B cell (primary cell): ENCODE results near the gene NPHP4. TPM values are rescaled to one million over a fixed set of nuclear protein-coding genes. Genes with fewer than 3 reads are reported as not detected.

Source experiments
- ATAC-seq: fragments of 200-7000 bp; cut with Tn5 transposase; one replicate; pipeline ENCODE4 v1.10.0; 2021; ENCODE audit warnings: low read depth, mild to moderate bottlenecking, moderate number of reproducible peaks, moderate library complexity
- CTCF ChIA-PET: fragments of 350-600 bp; sonication (Branson Sonifier 250); formaldehyde crosslinking; loops from one replicate; lab custom pipeline; 2021; ENCODE audit warnings: antibody characterized with exemption, inconsistent platforms; lab: Charles Lee
- POLR2A ChIA-PET: fragments of 350-600 bp; sonication (Branson Sonifier 250); formaldehyde crosslinking; loops from one replicate; lab custom pipeline; 2021; ENCODE audit warnings: antibody characterized with exemption; lab: Charles Lee
- DNase-seq: peaks from one replicate; pipeline ENCODE4 v3.0.0; 2013
- H2AFZ ChIP-seq: 2 replicates; pipeline ENCODE4 v1.6.1; 2012; ENCODE audit warnings: mild to moderate bottlenecking, low read depth, low read length; ENCODE audit not compliant: insufficient read depth, poor library complexity, severe bottlenecking
- H3K27ac ChIP-seq, 2 donors: 1 replicate in 1 of 2; 2 replicates in 1 of 2; pipeline ENCODE4 v1.5.1; 2012 to 2013; ENCODE audit warnings: low read length in 2 of 2, mild to moderate bottlenecking in 2 of 2, moderate library complexity in 1 of 2
- H3K27me3 ChIP-seq, 4 experiments: fragments of 200-600 bp in 1 of 4; sonication (generic) in 1 of 4; replicated peaks in 1 of 4; 1 replicate in 2 of 4; 2 replicates in 2 of 4; pipeline versions ENCODE4 v1.6.1 to v1.7.0; 2013 to 2016; ENCODE audit warnings: low read length in 3 of 4, mild to moderate bottlenecking in 2 of 4, mixed read lengths in 1 of 4, moderate library complexity in 1 of 4; ENCODE audit not compliant: insufficient read depth in 4 of 4, control insufficient read depth in 3 of 4; ENCODE audit errors: control extremely low read depth in 1 of 4
- H3K36me3 ChIP-seq, 2 experiments: replicated peaks in 1 of 2; 1 replicate in 1 of 2; 2 replicates in 1 of 2; pipeline versions ENCODE4 v1.6.1 to v1.7.1; 2013; ENCODE audit warnings: low read length in 1 of 2; ENCODE audit not compliant: insufficient read depth in 2 of 2, control insufficient read depth in 1 of 2; ENCODE audit errors: control extremely low read depth in 1 of 2, extremely low read depth in 1 of 2
- H3K4me1 ChIP-seq, 2 donors: fragments of 200-600 bp in 1 of 2; sonication (generic) in 1 of 2; 1 replicate in 1 of 2; 2 replicates in 1 of 2; pipeline versions ENCODE4 v1.5.1 to v1.6.1; 2013 to 2017; ENCODE audit warnings: low read length in 2 of 2; ENCODE audit not compliant: control insufficient read depth in 2 of 2, insufficient read depth in 2 of 2
- H3K4me2 ChIP-seq: replicated peaks from 2 replicates; pipeline ENCODE3; 2012; ENCODE audit warnings: mild to moderate bottlenecking, low read depth, low read length; ENCODE audit not compliant: poor library complexity, severe bottlenecking
- H3K4me3 ChIP-seq, 5 experiments: fragments of 200-600 bp in 1 of 5; sonication (generic) in 1 of 5; 1 replicate in 3 of 5; 2 replicates in 2 of 5; pipeline versions ENCODE4 v1.5.1 to v1.7.0; 2011 to 2016; ENCODE audit warnings: low read length in 4 of 5, mild to moderate bottlenecking in 4 of 5, low read depth in 2 of 5, control low read depth in 1 of 5, moderate library complexity in 1 of 5; ENCODE audit not compliant: insufficient read depth in 1 of 5; ENCODE audit errors: control extremely low read depth in 1 of 5, extremely low read depth in 1 of 5
- H3K79me2 ChIP-seq: fragments of 200-600 bp; sonication (generic); one replicate; pipeline ENCODE4 v1.6.0; 2016; ENCODE audit warnings: low read length; ENCODE audit not compliant: control insufficient read depth, insufficient read depth
- H3K9ac ChIP-seq: fragments of 200-600 bp; sonication (generic); 2 replicates; pipeline ENCODE4 v1.6.1; 2017; ENCODE audit warnings: mild to moderate bottlenecking, low read length, moderate library complexity
- H3K9me3 ChIP-seq, 3 donors: one replicate each; pipeline versions ENCODE4 v1.6.1 to v1.7.1; 2013; ENCODE audit warnings: low read length in 2 of 3; ENCODE audit not compliant: control insufficient read depth in 2 of 3, insufficient read depth in 1 of 3; ENCODE audit errors: control extremely low read depth in 1 of 3
- H4K20me1 ChIP-seq: 2 replicates; pipeline ENCODE4 v1.6.0; 2012; ENCODE audit warnings: mild to moderate bottlenecking, low read length; ENCODE audit not compliant: insufficient read depth, control insufficient read depth, poor library complexity, severe bottlenecking
- H3K27ac Mint-ChIP-seq: one replicate; pipeline ENCODE4 v1.8.0; 2021; ENCODE audit warnings: mixed read lengths
- H3K27me3 Mint-ChIP-seq: one replicate; pipeline ENCODE4 v1.8.0; 2021; ENCODE audit warnings: mixed read lengths
- H3K4me1 Mint-ChIP-seq: one replicate; pipeline ENCODE4 v1.8.0; 2021; ENCODE audit warnings: mixed read lengths
- H3K4me3 Mint-ChIP-seq: one replicate; pipeline ENCODE4 v1.8.0; 2021; ENCODE audit warnings: mixed read lengths
- H3K9me3 Mint-ChIP-seq: one replicate; pipeline ENCODE4 v1.8.0; 2022; ENCODE audit warnings: mixed read lengths; ENCODE audit not compliant: insufficient read depth
- EZH2 ChIP-seq: IDR thresholded peaks from 2 replicates; pipeline ENCODE4 v1.6.1; 2012; ENCODE audit warnings: borderline replicate concordance, low read depth, mild to moderate bottlenecking, moderate library complexity, low read length; ENCODE audit not compliant: insufficient read depth, poor library complexity, severe bottlenecking
- WGBS: methylation state at CpG from one replicate; pipeline ENCODE4 v1.1.5; 2013; ENCODE audit warnings: missing lambda C conversion rate; ENCODE audit not compliant: insufficient coverage; 5-methylcytosine and 5-hydroxymethylcytosine counted together
- intact Hi-C: fragments of 100-400 bp; cut with micrococcal nuclease; formaldehyde crosslinking; loops from one replicate; pipeline ENCODE4 v1.10.0; 2022
- polyA plus RNA-seq: library from polyadenylated mRNA; depleted of rRNA; stranded (reverse); fragments of >200 nt; gene quantifications from 2 replicates; pipeline ENCODE4 v1.2.3, GENCODE V29; 2012
- total RNA-seq, 2 donors: library from RNA; stranded (reverse); fragments of 120-200 nt in 1 of 2; gene quantifications; 1 replicate in 1 of 2; 2 replicates in 1 of 2; pipeline versions ENCODE4 v1.2.3 to v1.2.4, GENCODE V29; 2013 to 2022
- TF ChIP-seq, protein P1 (sequence below): fragments of 200-600 bp; IDR thresholded peaks from one replicate; pipeline ENCODE4 v1.8.0; 2022; ENCODE audit warnings: antibody characterized with exemption, mild to moderate bottlenecking

The NPHP4 gene
- total and polyA plus RNA-seq, 2 donors (not counting 1 experiment from before 2014, with no cell fraction given) = 6.5 to 14.8 TPM

DNA sequence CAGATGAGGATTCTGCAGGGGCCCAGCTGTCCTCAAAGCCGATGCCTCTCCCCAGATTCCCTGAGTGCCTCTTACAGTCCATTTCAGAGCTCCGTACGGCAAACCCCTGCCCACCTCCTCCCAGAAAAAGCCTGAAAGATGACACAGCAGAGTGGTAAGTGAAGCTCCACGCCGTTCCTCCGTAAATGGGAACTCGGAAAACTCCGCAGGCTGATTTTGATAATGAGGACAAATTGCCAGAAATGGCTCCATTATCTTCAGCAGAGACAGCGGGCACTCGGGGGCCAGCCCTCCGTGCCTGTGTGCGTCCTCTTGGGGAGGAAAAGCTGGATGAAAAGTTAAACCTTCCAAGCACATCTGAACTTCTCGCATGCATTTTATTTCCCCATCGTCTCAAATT is 81.1 kb downstream of the NPHP4 start:
- ChIA-PET POLR2A (interaction anchor here (0.6 kb wide), 1 partner anchor 815 kb away, joined by 3 read pairs; no protein-coding TSS in a partner anchor), CTCF (no interaction called here)
- H3K4me3 ChIP-seq = no peak overlapping the region
- 96% methylated on average over 8 of the region's 14 CpGs for WGBS
- H3K27ac Mint-ChIP-seq = no peak overlapping the region
- H3K27me3 Mint-ChIP-seq = no peaks in the 10 kb centered on the region
- H3K9me3 Mint-ChIP-seq = no peaks in the 10 kb centered on the region
- H3K9ac ChIP-seq = no peak overlapping the region
- intact Hi-C loops = no loop called here
- no peaks in the 10 kb centered on the region for H3K9me3 ChIP-seq
- no peak overlapping the region for H2AFZ ChIP-seq
- no peaks in the 10 kb centered on the region for H3K36me3 ChIP-seq
- no peaks in the 10 kb centered on the region for H3K27me3 ChIP-seq
- no peaks in the 10 kb centered on the region for H4K20me1 ChIP-seq
- H3K4me1 ChIP-seq = no peaks in the 10 kb centered on the region
- H3K4me2 ChIP-seq = no peak overlapping the region
- H3K27ac ChIP-seq = no peak overlapping the region
- H3K79me2 ChIP-seq = no peaks in the 10 kb centered on the region
- DNase-seq (no peak), ATAC-seq (no peak)
- no peak overlapping the region for H3K4me3 Mint-ChIP-seq
- peaks cover 4% of the 10 kb centered on the region for H3K4me1 Mint-ChIP-seq
- TF ChIP-seq, protein P1, sequence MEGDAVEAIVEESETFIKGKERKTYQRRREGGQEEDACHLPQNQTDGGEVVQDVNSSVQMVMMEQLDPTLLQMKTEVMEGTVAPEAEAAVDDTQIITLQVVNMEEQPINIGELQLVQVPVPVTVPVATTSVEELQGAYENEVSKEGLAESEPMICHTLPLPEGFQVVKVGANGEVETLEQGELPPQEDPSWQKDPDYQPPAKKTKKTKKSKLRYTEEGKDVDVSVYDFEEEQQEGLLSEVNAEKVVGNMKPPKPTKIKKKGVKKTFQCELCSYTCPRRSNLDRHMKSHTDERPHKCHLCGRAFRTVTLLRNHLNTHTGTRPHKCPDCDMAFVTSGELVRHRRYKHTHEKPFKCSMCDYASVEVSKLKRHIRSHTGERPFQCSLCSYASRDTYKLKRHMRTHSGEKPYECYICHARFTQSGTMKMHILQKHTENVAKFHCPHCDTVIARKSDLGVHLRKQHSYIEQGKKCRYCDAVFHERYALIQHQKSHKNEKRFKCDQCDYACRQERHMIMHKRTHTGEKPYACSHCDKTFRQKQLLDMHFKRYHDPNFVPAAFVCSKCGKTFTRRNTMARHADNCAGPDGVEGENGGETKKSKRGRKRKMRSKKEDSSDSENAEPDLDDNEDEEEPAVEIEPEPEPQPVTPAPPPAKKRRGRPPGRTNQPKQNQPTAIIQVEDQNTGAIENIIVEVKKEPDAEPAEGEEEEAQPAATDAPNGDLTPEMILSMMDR = no peak
- TF ChIP-seq EZH2 = no peak

DNA sequence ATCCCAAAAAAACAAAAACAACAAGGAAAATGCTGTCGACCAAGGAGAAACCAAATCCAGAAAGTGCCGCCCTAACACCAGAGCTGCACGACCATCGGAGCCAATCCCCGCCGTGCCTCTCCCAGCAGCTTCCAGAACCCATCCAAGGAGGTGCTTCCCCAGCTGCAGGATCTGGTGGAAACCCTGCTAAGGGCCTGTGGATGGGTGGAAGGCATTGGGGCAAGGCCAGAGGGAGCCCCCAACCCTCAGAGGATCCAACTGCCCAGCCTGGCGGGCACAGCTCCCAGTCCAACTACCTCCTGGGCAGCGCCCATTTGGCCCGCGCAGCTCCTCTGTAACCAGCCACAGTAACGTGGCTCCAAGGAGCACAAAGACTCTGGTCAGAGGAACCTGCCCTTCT is 81.6 kb downstream of the NPHP4 start:
- Histone ChIP-seq H3K79me2 (no peaks in the 10 kb centered on the region), H3K27ac (no peak overlapping the region), H3K36me3 (no peaks in the 10 kb centered on the region), H3K9ac (no peak overlapping the region), H3K9me3 (no peaks in the 10 kb centered on the region), H3K4me1 (no peaks in the 10 kb centered on the region), H2AFZ (no peak overlapping the region), H3K4me3 (no peak overlapping the region), H3K27me3 (no peaks in the 10 kb centered on the region), H3K4me2 (no peak overlapping the region), H4K20me1 (no peaks in the 10 kb centered on the region)
- TF ChIP-seq, protein P1 = no peak
- 98% methylated on average over 7 of the region's 11 CpGs for WGBS
- no peak overlapping the region for H3K4me3 Mint-ChIP-seq
- no peaks in the 10 kb centered on the region for H3K9me3 Mint-ChIP-seq
- POLR2A ChIA-PET = interaction anchor here (0.6 kb wide), 1 partner anchor 816 kb away, joined by 3 read pairs; no protein-coding TSS in a partner anchor
- H3K27ac Mint-ChIP-seq = no peak overlapping the region
- DNase-seq (no peak), ATAC-seq (no peak)
- H3K4me1 Mint-ChIP-seq = peaks cover 1% of the 10 kb centered on the region
- CTCF ChIA-PET = no interaction called here
- intact Hi-C loops = no loop called here
- no peaks in the 10 kb centered on the region for H3K27me3 Mint-ChIP-seq
